CD4-positive, alpha-beta T cell treated with Interleukin-6 for 4 hours (primary cell): Measurements from ENCODE around the gene DCDC2.

Source experiments
- DNase-seq: peaks from one replicate; pipeline ENCODE4 v3.0.0-alpha.2; 2020; ENCODE audit warnings: mixed read lengths

The DCDC2 gene

DNA sequence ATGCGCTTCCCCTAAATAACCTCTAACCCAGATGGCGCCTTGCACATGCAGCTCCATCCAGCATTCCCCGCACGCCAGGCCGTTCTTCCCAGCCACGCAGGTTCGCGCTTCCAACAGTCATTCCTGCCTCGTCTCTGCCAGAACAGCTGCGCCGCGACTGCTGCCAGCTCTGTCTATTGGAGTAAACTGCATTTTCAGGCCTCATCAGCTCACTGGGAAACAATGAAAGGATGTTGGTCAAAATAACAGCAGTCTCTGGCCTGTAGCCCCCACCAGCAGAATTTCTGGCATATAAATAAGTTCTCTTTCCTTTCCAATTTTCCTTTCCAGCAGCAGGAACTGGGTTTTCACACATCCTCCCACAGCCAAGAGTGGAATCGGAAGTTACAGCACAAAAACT lies 217.3 kb downstream of the DCDC2 start:
- no peak for DNase-seq

- no peak for DNase-seq
Observed at GRCh38 chr6:24139639-24140038, 218.2 kb downstream of the DCDC2 start.

DNA sequence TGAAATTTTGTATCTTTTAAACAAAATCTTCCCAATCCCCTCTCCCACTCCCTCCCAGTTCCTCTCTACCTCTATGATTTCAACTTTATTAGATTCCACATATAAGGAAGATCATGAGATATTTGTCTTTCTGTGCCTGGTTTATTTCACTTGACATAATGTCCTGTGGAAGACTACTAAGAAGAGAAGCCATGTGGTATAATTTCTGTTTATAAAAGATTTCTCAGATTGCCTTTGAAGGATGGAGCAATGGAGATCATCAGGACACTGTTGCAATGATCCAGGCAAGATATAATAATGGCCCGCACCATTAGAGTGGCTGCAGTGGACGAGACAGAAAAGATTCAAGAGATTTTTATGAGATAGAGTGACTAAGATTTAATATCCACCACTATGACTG lies 218.8 kb downstream of the DCDC2 start:
- DNase-seq = no peak

- DNase-seq = no peak
Observed at GRCh38 chr6:24131751-24132150, 226.1 kb downstream of the DCDC2 start.

GRCh38 chr6:24127316-24127715 lies 230.5 kb downstream of the DCDC2 start:
- DNase-seq = no peak

GRCh38 chr6:24126586-24127192 lies 231.2 kb downstream of the DCDC2 start:
- DNase-seq = no peak

DNA sequence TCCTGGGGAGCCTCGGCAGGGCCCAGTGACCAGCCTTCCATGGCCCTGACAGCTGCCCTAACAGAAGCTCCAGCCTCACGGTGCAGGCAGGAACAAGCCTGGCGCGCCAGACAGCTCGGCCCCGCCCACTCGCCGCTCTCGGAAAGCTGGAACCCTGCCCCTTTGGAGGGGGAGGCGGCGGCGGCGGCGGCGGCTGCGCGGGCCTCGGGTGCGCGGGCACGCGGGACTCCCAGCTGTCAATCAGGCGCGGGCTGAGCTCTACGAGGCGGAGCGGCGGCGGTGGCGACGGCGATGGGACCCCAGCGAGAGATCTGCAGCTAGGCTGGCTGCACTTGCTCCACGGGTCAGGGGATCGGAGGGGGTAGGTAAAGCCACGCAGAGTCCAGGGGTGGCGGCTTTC lies 231.9 kb downstream of the DCDC2 start, which contains the start of gene NRSN1:
Gene NRSN1, plus strand, starts transcription at position 236 of the 400 bp plus-strand sequence. CDS start 8,113 bp downstream, outside the sequence.
- no peak for DNase-seq

DNA sequence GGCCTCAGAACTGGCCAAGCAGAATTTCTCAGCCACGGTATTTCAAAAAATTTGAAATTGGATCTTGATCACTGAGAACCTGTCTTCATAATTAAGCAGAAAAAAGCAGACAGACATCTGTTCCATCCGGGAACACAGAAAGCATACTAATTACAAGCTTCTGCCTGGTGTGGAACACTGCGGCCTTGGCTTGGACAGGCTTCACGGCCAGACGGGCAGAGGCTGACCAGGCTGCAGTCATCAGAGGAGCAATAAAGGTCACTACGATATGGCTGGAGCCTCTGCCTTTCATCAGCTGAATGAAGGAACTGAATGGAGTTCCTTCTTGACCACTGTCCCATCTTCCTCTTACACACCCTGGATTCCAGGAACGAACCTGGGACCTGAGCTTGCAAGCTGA lies 235.7 kb downstream of the DCDC2 start:
- no peak for DNase-seq
